ENCODE measurements around the gene PTPRN2. TPM values are rescaled to one million over a fixed set of nuclear protein-coding genes. Genes with fewer than 3 reads are reported as not detected.

The PTPRN2 gene
- total and polyA plus RNA-seq, 2 of the 8 experiments (the other 6 are each of a cell fraction or from before 2014, with no cell fraction given): 2.6 to 4.5 TPM

GRCh38 chr7:157596026-157596425 lies 991.6 kb downstream of the PTPRN2 start:
- no peak overlapping the region for H2BK12ac ChIP-seq (ENCODE audit: low read depth, low read length)
- 81% methylated on average over 11 of the region's 11 CpGs; no CpG with 5 or more reads in 1 of the 2 experiments for WGBS, 2 experiments (ENCODE audit: extremely low coverage in 1 of 2, insufficient coverage in 1 of 2, insufficient read length in 1 of 2, insufficient replicate concordance in 2 of 2, low coverage in 1 of 2, low lambda C conversion rate in 2 of 2, missing lambda C conversion rate in 1 of 2)
- H3K27me3 ChIP-seq (replicated peaks in 1 of 4; ENCODE audit: control insufficient read depth in 3 of 4, extremely low read depth in 1 of 4, insufficient read depth in 3 of 4, low read length in 3 of 4): peaks cover 63 to 96% (median 91%) of the 10 kb centered on the region in 4 experiments
- H3K23me2 ChIP-seq (ENCODE audit: low read depth, low read length): no peaks in the 10 kb centered on the region
- no peak overlapping the region for H3K23ac ChIP-seq (ENCODE audit: insufficient read length)
- H2BK20ac ChIP-seq (ENCODE audit: low read length): no peak overlapping the region
- no peaks in the 10 kb centered on the region for H3K79me2 ChIP-seq (ENCODE audit: control insufficient read depth in 1 of 2, insufficient read depth in 2 of 2, low read length in 2 of 2)
- H4K8ac ChIP-seq (ENCODE audit: extremely low read depth, insufficient read depth, low read length): no peak overlapping the region
- H3K4ac ChIP-seq (replicated peaks; ENCODE audit: insufficient read length, low read depth, low read length): no peak overlapping the region
- no peak for DNase-seq (ENCODE audit: low read depth in 1 of 2, low spot score in 2 of 2)
- no peak overlapping the region for H2BK120ac ChIP-seq (replicated peaks; ENCODE audit: low read depth, low read length)
- H3K14ac ChIP-seq (ENCODE audit: insufficient read length): no peak overlapping the region
- H4K91ac ChIP-seq (replicated peaks; ENCODE audit: insufficient read length, low read length): no peak overlapping the region
- H3K36me3 ChIP-seq (ENCODE audit: control insufficient read depth in 2 of 4, insufficient read depth in 4 of 4, low read length in 3 of 4): no peaks in the 10 kb centered on the region; a peak in 1 of 8 replicates
- CTCF ChIA-PET (ENCODE audit: partially characterized antibody): interaction anchor here (0.8 kb wide), 1 partner anchor 28 kb away, joined by 3 read pairs; no protein-coding TSS in a partner anchor
- no peaks in the 10 kb centered on the region for H3K79me1 ChIP-seq (ENCODE audit: low read depth, low read length)
- H2AFZ ChIP-seq (ENCODE audit: low read length): no peak overlapping the region
- no peaks in the 10 kb centered on the region for H3K4me1 ChIP-seq (replicated peaks in 1 of 4; ENCODE audit: control insufficient read depth in 3 of 4, insufficient read depth in 4 of 4, low read length in 3 of 4)
- H4K20me1 ChIP-seq (replicated peaks in 1 of 2; ENCODE audit: control insufficient read depth in 1 of 2, insufficient read depth in 2 of 2, low read length in 2 of 2): peaks cover 6 to 14% of the 10 kb centered on the region in 2 experiments
- POLR2A ChIA-PET (ENCODE audit: partially characterized antibody): interaction anchor here (0.7 kb wide), 1 partner anchor 12 kb away, joined by 3 read pairs; no protein-coding TSS in a partner anchor
- H2BK15ac ChIP-seq (ENCODE audit: low read length): no peak overlapping the region
- peaks cover 0 to 10% of the 10 kb centered on the region in 2 experiments; a peak in 1 of 4 replicates for H3K9me3 ChIP-seq (ENCODE audit: insufficient read depth in 2 of 2, low read depth in 1 of 2, low read length in 1 of 2)
- H4K5ac ChIP-seq (ENCODE audit: insufficient read length, low read depth, low read length): no peak overlapping the region
- H2AK5ac ChIP-seq (ENCODE audit: low read depth, low read length): no peak overlapping the region
- no peak overlapping the region for H3K4me3 ChIP-seq (ENCODE audit: extremely low read depth in 1 of 4, insufficient read depth in 2 of 4, low read depth in 3 of 4, low read length in 4 of 4)
- FAIRE-seq: no peak
- no peak overlapping the region for H3K56ac ChIP-seq (replicated peaks; ENCODE audit: insufficient read length, low read depth, low read length)
- no peak overlapping the region for H3K27ac ChIP-seq (ENCODE audit: low read depth, low read length)
- no peak overlapping the region for H3K9ac ChIP-seq (replicated peaks in 1 of 4; ENCODE audit: extremely low read depth in 1 of 4, low read depth in 3 of 4, low read length in 3 of 4)
- no peak overlapping the region for H3K4me2 ChIP-seq (ENCODE audit: insufficient read depth in 1 of 2, low read depth in 2 of 2, low read length in 2 of 2)
- no peak overlapping the region for H2BK5ac ChIP-seq (ENCODE audit: low read depth, low read length)
- TF ChIP-seq ASH2L (IDR thresholded peaks at IDR 0.05; ENCODE audit: low read length) (no peak), CTBP2 (IDR thresholded peaks at IDR 0.05; ENCODE audit: borderline replicate concordance, insufficient read depth, insufficient read length, low read length) (no peak), SIRT6 (IDR thresholded peaks at IDR 0.05; ENCODE audit: low read length) (no peak)
- H3K18ac ChIP-seq (ENCODE audit: extremely low read depth, low read length): no peak overlapping the region

Measured in H1 (cell line).